Psoas muscle (tissue), 8 donors: ENCODE data around the gene AKAP6. TPM values are rescaled to one million over a fixed set of nuclear protein-coding genes. Genes with fewer than 3 reads are reported as not detected.

Source experiments
- ATAC-seq, 4 donors: fragments of 200-7000 bp; cut with Tn5 transposase; one replicate each; pipeline ENCODE4 v1.9.1; 2020; ENCODE audit warnings: moderate library complexity in 3 of 4, mild to moderate bottlenecking in 2 of 4
- DNase-seq, 2 donors: peaks; one replicate each; pipeline ENCODE4 v3.0.0-alpha.2; 2020
- H3K27ac ChIP-seq: fragments of 200-600 bp; one replicate; pipeline ENCODE4 v1.8.0; 2022
- H3K27me3 ChIP-seq, 3 donors: fragments of 200-600 bp in 1 of 3; one replicate each; pipeline versions ENCODE4 v1.6.1 to v1.8.0; 2013 to 2022; ENCODE audit warnings: low read length in 2 of 3, mild to moderate bottlenecking in 2 of 3, moderate library complexity in 1 of 3; ENCODE audit not compliant: insufficient read depth in 3 of 3
- H3K36me3 ChIP-seq, 2 donors: fragments of 200-600 bp in 1 of 2; one replicate each; pipeline versions ENCODE4 v1.6.1 to v1.8.0; 2013 to 2022; ENCODE audit warnings: low read depth in 1 of 2, mild to moderate bottlenecking in 1 of 2, moderate library complexity in 1 of 2; ENCODE audit not compliant: insufficient read depth in 1 of 2
- H3K4me1 ChIP-seq: fragments of 200-600 bp; one replicate; pipeline ENCODE4 v1.8.0; 2022
- H3K4me3 ChIP-seq: fragments of 200-600 bp; one replicate; pipeline ENCODE4 v1.8.0; 2022; ENCODE audit warnings: mild to moderate bottlenecking
- H3K9me3 ChIP-seq: fragments of 200-600 bp; one replicate; pipeline ENCODE4 v1.8.0; 2022
- CTCF ChIP-seq: fragments of 200-600 bp; IDR thresholded peaks from one replicate; pipeline ENCODE4 v1.8.0; 2022; ENCODE audit warnings: antibody characterized with exemption
- WGBS, 3 donors: extraction: QIAGEN DNeasy Blood & Tissue Kit; methylation state at CpG; one replicate each; pipeline versions ENCODE4 v1.1.6 to v1.1.7; 2013; 5-methylcytosine and 5-hydroxymethylcytosine counted together
- intact Hi-C, 2 donors: fragments of 100-400 bp; cut with DNase I; formaldehyde crosslinking; loops; one replicate each; pipeline versions ENCODE4 v1.11.0 to v1.14.2; 2022
- polyA plus RNA-seq, 3 donors: library from polyadenylated mRNA; stranded (reverse); fragments of 200-250 nt; gene quantifications; one replicate each; pipeline ENCODE4 v1.2.3, GENCODE V29; 2013
- total RNA-seq, 4 donors: library from RNA; stranded (reverse); fragmentation: NEBNext Ultra II Directional in 2 of 4; extraction: Animal tissue kit (Norgen Biotek cat#: 25700) in 2 of 4; gene quantifications; one replicate each; pipeline versions ENCODE4 v1.2.1 to v1.2.4, GENCODE V29; 2021 to 2023
- donor health status: healthy with polysubstance abuse.
- donor health status: DM: no; HTN: no; CAD: no; lungs with moderate emphysema.
- donor health status: Bipolar disorder and iron deficiency.
- donor health status: healthy.
- donor health status: DM: yes; HTN: yes; CAD: no.
- donor health status: DM: no; HTN: no; CAD: no.
- donor health status: DM: no; HTN: no; CAD: no.
- donor health status: DM: yes; HTN: yes; CAD: no.

Gene AKAP6
- total and polyA plus RNA-seq, 7 donors: 9.1 to 173 (median 113) TPM

GRCh38 chr14:32318087-32318795, 10.9 kb upstream of the AKAP6 start:
- Histone ChIP-seq H3K27ac (no peak overlapping the region), H3K4me3 (no peak overlapping the region), H3K9me3 (no peaks in the 10 kb centered on the region), H3K36me3 (no peaks in the 10 kb centered on the region), H3K27me3 (no peaks in the 10 kb centered on the region), H3K4me1 (peaks cover 8% of the 10 kb centered on the region)
- DNase-seq: no peak
- no peak for ATAC-seq
- intact Hi-C loops: no loop called here
- 89% methylated on average over 7 of the region's 7 CpGs for WGBS, 3 donors
- no peak for TF ChIP-seq CTCF

- no peaks in the 10 kb centered on the region for H3K36me3 ChIP-seq
- no peak overlapping the region for H3K27ac ChIP-seq
- no peak for TF ChIP-seq CTCF
- ATAC-seq (peak in 3 of 4 donors; percentile 36 to 77 (median 59)), DNase-seq (no peak)
- H3K9me3 ChIP-seq: no peaks in the 10 kb centered on the region
- H3K4me1 ChIP-seq: peaks cover 8% of the 10 kb centered on the region
- no peak overlapping the region for H3K4me3 ChIP-seq
- intact Hi-C loops: no loop called here
- no peaks in the 10 kb centered on the region for H3K27me3 ChIP-seq
Observed at GRCh38 chr14:32319368-32320049, 9.6 kb upstream of the AKAP6 start.

- 75 to 88% (median 76%) methylated on average over 1 of the region's 1 CpG for WGBS, 3 donors
- Histone ChIP-seq H3K36me3 (no peaks in the 10 kb centered on the region), H3K4me3 (no peak overlapping the region), H3K9me3 (no peaks in the 10 kb centered on the region), H3K4me1 (peaks cover 9% of the 10 kb centered on the region), H3K27me3 (no peaks in the 10 kb centered on the region), H3K27ac (no peak overlapping the region)
- ATAC-seq: no peak
- no peak for DNase-seq
- intact Hi-C loops: no loop called here
- no peak for TF ChIP-seq CTCF
Observed at GRCh38 chr14:32324601-32325000, 4.5 kb upstream of the AKAP6 start.

- intact Hi-C loops: no loop called here
- Histone ChIP-seq H3K27me3 (no peaks in the 10 kb centered on the region), H3K9me3 (no peaks in the 10 kb centered on the region), H3K36me3 (no peaks in the 10 kb centered on the region), H3K4me1 (peaks cover 12% of the 10 kb centered on the region), H3K27ac (no peak overlapping the region), H3K4me3 (no peak overlapping the region)
- DNase-seq (no peak), ATAC-seq (no peak)
- 72 to 82% (median 78%) methylated on average over 2 of the region's 2 CpGs for WGBS, 3 donors
- no peak for TF ChIP-seq CTCF
Observed at GRCh38 chr14:32327255-32327961, 1.7 kb upstream of the AKAP6 start.
